A673 (cell line): ENCODE data around the gene SCO2. TPM values are rescaled to one million over a fixed set of nuclear protein-coding genes. Genes with fewer than 3 reads are reported as not detected.

ENCODE experiments used
- BruUV-seq: library from RNA; stranded (reverse); fragments of 400-500 nt; replicated peaks from 2 replicates; lab custom pipeline; 2021; lab: Mats Ljungman, UMichigan
- CTCF ChIA-PET: fragments of 300-600 bp; sonication (Branson Sonifier 250); formaldehyde crosslinking; loops from one replicate; lab custom pipeline; 2022; ENCODE audit warnings: antibody characterized with exemption; lab: Charles Lee
- POLR2A ChIA-PET: fragments of 300-600 bp; sonication (Branson Sonifier 250); formaldehyde crosslinking; loops from one replicate; lab custom pipeline; 2022; ENCODE audit warnings: antibody characterized with exemption; ENCODE audit not compliant: low non-redundant PET; lab: Charles Lee
- DNase-seq: peaks from one replicate; pipeline ENCODE4 v3.0.0-alpha.2; 2015; ENCODE audit warnings: low spot score
- H3K27ac ChIP-seq: fragments of 200-600 bp; sonication (generic); 2 replicates; pipeline ENCODE4 v1.5.1; 2016; ENCODE audit warnings: mixed run types, low read depth, mild to moderate bottlenecking, mixed read lengths, antibody characterized with exemption, low read length; ENCODE audit not compliant: poor library complexity, severe bottlenecking
- H3K27me3 ChIP-seq: fragments of 200-600 bp; sonication (generic); replicated peaks from 2 replicates; pipeline ENCODE4 v1.6.1; 2017; ENCODE audit warnings: mixed run types, low read depth, mild to moderate bottlenecking, mixed read lengths, antibody characterized with exemption, low read length; ENCODE audit not compliant: insufficient read depth, poor library complexity
- H3K36me3 ChIP-seq: fragments of 200-600 bp; sonication (generic); 2 replicates; pipeline ENCODE4 v1.6.1; 2016; ENCODE audit warnings: mixed run types, mild to moderate bottlenecking, mixed read lengths, antibody characterized with exemption, low read length; ENCODE audit not compliant: insufficient read depth, poor library complexity, severe bottlenecking
- H3K4me1 ChIP-seq: fragments of 200-600 bp; sonication (generic); 2 replicates; pipeline ENCODE4 v1.6.1; 2017; ENCODE audit warnings: mixed run types, mild to moderate bottlenecking, mixed read lengths, antibody characterized with exemption, low read length; ENCODE audit not compliant: insufficient read depth, poor library complexity, severe bottlenecking
- H3K4me3 ChIP-seq: fragments of 200-600 bp; sonication (generic); 2 replicates; pipeline ENCODE4 v1.5.1; 2016; ENCODE audit warnings: low read depth, mixed run types, mild to moderate bottlenecking, mixed read lengths, low read length; ENCODE audit not compliant: poor library complexity, severe bottlenecking
- H3K9me3 ChIP-seq: fragments of 200-600 bp; sonication (generic); 2 replicates; pipeline ENCODE4 v1.6.1; 2016; ENCODE audit warnings: mixed run types, low read depth, mild to moderate bottlenecking, mixed read lengths, antibody characterized with exemption, low read length; ENCODE audit not compliant: poor library complexity, severe bottlenecking
- EZH2 ChIP-seq: fragments of 200-600 bp; sonication (generic); IDR thresholded peaks from 2 replicates; pipeline ENCODE4 v1.6.1; 2017; ENCODE audit warnings: borderline replicate concordance, low read depth, mild to moderate bottlenecking, mixed read lengths, antibody characterized with exemption, low read length; ENCODE audit not compliant: poor library complexity, severe bottlenecking
- intact Hi-C: fragments of 100-400 bp; cut with micrococcal nuclease; formaldehyde crosslinking; loops from one replicate; pipeline ENCODE4 v1.10.0; 2022; ENCODE audit not compliant: unreplicated experiment
- total RNA-seq: library from RNA; stranded (reverse); gene quantifications from 2 replicates; pipeline ENCODE4 v1.2.3, GENCODE V29; 2021
- TF ChIP-seq, protein P1 (sequence below): fragments of 300-800, 200-600 bp; sonication (generic); conservative IDR thresholded peaks from 2 replicates; pipeline ENCODE4 v1.5.1; 2017; ENCODE audit warnings: low read depth, mild to moderate bottlenecking, antibody characterized with exemption, low read length, moderate library complexity, mixed read lengths

Gene SCO2
- total RNA-seq, 1 experiment from 2014 or later, result 5.4 TPM

GRCh38 chr22:50569896-50570535, 44.6 kb upstream of the SCO2 start:
- ChIA-PET POLR2A (interaction anchor here (0.6 kb wide), 1 partner anchor 130 kb away, joined by 3 read pairs; no protein-coding TSS in a partner anchor), CTCF (no interaction called here)
- TF ChIP-seq, protein P1, sequence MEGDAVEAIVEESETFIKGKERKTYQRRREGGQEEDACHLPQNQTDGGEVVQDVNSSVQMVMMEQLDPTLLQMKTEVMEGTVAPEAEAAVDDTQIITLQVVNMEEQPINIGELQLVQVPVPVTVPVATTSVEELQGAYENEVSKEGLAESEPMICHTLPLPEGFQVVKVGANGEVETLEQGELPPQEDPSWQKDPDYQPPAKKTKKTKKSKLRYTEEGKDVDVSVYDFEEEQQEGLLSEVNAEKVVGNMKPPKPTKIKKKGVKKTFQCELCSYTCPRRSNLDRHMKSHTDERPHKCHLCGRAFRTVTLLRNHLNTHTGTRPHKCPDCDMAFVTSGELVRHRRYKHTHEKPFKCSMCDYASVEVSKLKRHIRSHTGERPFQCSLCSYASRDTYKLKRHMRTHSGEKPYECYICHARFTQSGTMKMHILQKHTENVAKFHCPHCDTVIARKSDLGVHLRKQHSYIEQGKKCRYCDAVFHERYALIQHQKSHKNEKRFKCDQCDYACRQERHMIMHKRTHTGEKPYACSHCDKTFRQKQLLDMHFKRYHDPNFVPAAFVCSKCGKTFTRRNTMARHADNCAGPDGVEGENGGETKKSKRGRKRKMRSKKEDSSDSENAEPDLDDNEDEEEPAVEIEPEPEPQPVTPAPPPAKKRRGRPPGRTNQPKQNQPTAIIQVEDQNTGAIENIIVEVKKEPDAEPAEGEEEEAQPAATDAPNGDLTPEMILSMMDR, result no peak
- TF ChIP-seq EZH2, result no peak
- BruUV-seq, result no TSS peak
- Histone ChIP-seq H3K4me3 (no peak overlapping the region), H3K36me3 (peaks cover 12% of the 10 kb centered on the region), H3K9me3 (no peaks in the 10 kb centered on the region), H3K27ac (no peak overlapping the region), H3K27me3 (no peaks in the 10 kb centered on the region), H3K4me1 (no peaks in the 10 kb centered on the region)
- no peak for DNase-seq
- intact Hi-C loops, result no loop called here

- Histone ChIP-seq H3K27me3 (no peaks in the 10 kb centered on the region), H3K27ac (no peak overlapping the region), H3K4me1 (no peaks in the 10 kb centered on the region), H3K9me3 (no peaks in the 10 kb centered on the region), H3K4me3 (no peak overlapping the region), H3K36me3 (peaks cover 12% of the 10 kb centered on the region)
- DNase-seq, result no peak
- BruUV-seq, result no TSS peak
- CTCF ChIA-PET, result no interaction called here
- TF ChIP-seq, protein P1, result no peak
- TF ChIP-seq EZH2, result no peak
- intact Hi-C loops, result no loop called here
- POLR2A ChIA-PET, result interaction anchor here (0.6 kb wide), 1 partner anchor 131 kb away, joined by 3 read pairs; no protein-coding TSS in a partner anchor
Observed at GRCh38 chr22:50569041-50569459, 43.7 kb upstream of the SCO2 start.

GRCh38 chr22:50568626-50569025, 43.2 kb upstream of the SCO2 start:
- H3K27me3 ChIP-seq, result no peaks in the 10 kb centered on the region
- intact Hi-C loops, result no loop called here
- no peak for TF ChIP-seq EZH2
- TF ChIP-seq, protein P1, result no peak
- H3K4me3 ChIP-seq, result no peak overlapping the region
- H3K36me3 ChIP-seq, result peaks cover 12% of the 10 kb centered on the region
- H3K4me1 ChIP-seq, result no peaks in the 10 kb centered on the region
- DNase-seq, result no peak
- CTCF ChIA-PET, result no interaction called here
- no TSS peak for BruUV-seq
- H3K27ac ChIP-seq, result no peak overlapping the region
- no peaks in the 10 kb centered on the region for H3K9me3 ChIP-seq
- POLR2A ChIA-PET, result no interaction called here
